ENCODE measurements around the gene PRPF40A. TPM values are rescaled to one million over a fixed set of nuclear protein-coding genes. Genes with fewer than 3 reads are reported as not detected.

Gene PRPF40A
- total and polyA plus RNA-seq, 2 of the 8 experiments (the other 6 are each of a cell fraction or from before 2014, with no cell fraction given) = 85.5 to 176 TPM

- Histone ChIP-seq H4K91ac (replicated peaks; ENCODE audit: insufficient read length, low read length) (no peak overlapping the region), H2BK20ac (ENCODE audit: low read length) (no peak overlapping the region), H4K20me1 (replicated peaks in 1 of 2; ENCODE audit: control insufficient read depth in 1 of 2, insufficient read depth in 2 of 2, low read length in 2 of 2) (no peaks in the 10 kb centered on the region), H4K8ac (ENCODE audit: extremely low read depth, insufficient read depth, low read length) (no peak overlapping the region), H2AFZ (ENCODE audit: low read length) (no peak overlapping the region), H3K23ac (ENCODE audit: insufficient read length) (no peak overlapping the region), H3K27ac (ENCODE audit: low read depth, low read length) (no peak overlapping the region), H2BK120ac (replicated peaks; ENCODE audit: low read depth, low read length) (no peak overlapping the region), H3K9ac (replicated peaks in 1 of 4; ENCODE audit: extremely low read depth in 1 of 4, low read depth in 3 of 4, low read length in 3 of 4) (no peak overlapping the region), H3K4ac (replicated peaks; ENCODE audit: insufficient read length, low read depth, low read length) (no peak overlapping the region), H3K56ac (replicated peaks; ENCODE audit: insufficient read length, low read depth, low read length) (no peak overlapping the region), H3K9me3 (ENCODE audit: insufficient read depth in 2 of 2, low read depth in 1 of 2, low read length in 1 of 2) (no peaks in the 10 kb centered on the region), H3K27me3 (replicated peaks in 1 of 4; ENCODE audit: control insufficient read depth in 3 of 4, extremely low read depth in 1 of 4, insufficient read depth in 3 of 4, low read length in 3 of 4) (no peaks in the 10 kb centered on the region), H3K79me2 (ENCODE audit: control insufficient read depth in 1 of 2, insufficient read depth in 2 of 2, low read length in 2 of 2) (no peaks in the 10 kb centered on the region), H2BK15ac (ENCODE audit: low read length) (no peak overlapping the region), H3K4me1 (replicated peaks in 1 of 4; ENCODE audit: control insufficient read depth in 3 of 4, insufficient read depth in 4 of 4, low read length in 3 of 4) (no peaks in the 10 kb centered on the region), H2BK12ac (ENCODE audit: low read depth, low read length) (no peak overlapping the region), H3K4me3 (ENCODE audit: extremely low read depth in 1 of 4, insufficient read depth in 2 of 4, low read depth in 3 of 4, low read length in 4 of 4) (no peak overlapping the region), H3K4me2 (ENCODE audit: insufficient read depth in 1 of 2, low read depth in 2 of 2, low read length in 2 of 2) (no peak overlapping the region), H2AK5ac (ENCODE audit: low read depth, low read length) (no peak overlapping the region), H3K18ac (ENCODE audit: extremely low read depth, low read length) (no peak overlapping the region), H3K23me2 (ENCODE audit: low read depth, low read length) (no peaks in the 10 kb centered on the region), H3K36me3 (ENCODE audit: control insufficient read depth in 2 of 4, insufficient read depth in 4 of 4, low read length in 3 of 4) (peaks cover 14 to 55% (median 32%) of the 10 kb centered on the region in 4 experiments), H3K79me1 (ENCODE audit: low read depth, low read length) (no peaks in the 10 kb centered on the region; the same call in 1 of the 2 replicates), H4K5ac (ENCODE audit: insufficient read length, low read depth, low read length) (no peak overlapping the region), H2BK5ac (ENCODE audit: low read depth, low read length) (no peak overlapping the region), H3K14ac (ENCODE audit: insufficient read length) (no peak overlapping the region)
- WGBS, 2 experiments (ENCODE audit: extremely low coverage in 1 of 2, insufficient coverage in 1 of 2, insufficient read length in 1 of 2, insufficient replicate concordance in 2 of 2, low coverage in 1 of 2, low lambda C conversion rate in 2 of 2, missing lambda C conversion rate in 1 of 2) = 87% methylated on average over 2 of the region's 2 CpGs; no CpG with 5 or more reads in 1 of the 2 experiments
- POLR2A ChIA-PET (ENCODE audit: partially characterized antibody) = interaction anchor here (1.9 kb wide), 1 partner anchor 9 kb away, joined by 7 read pairs; no protein-coding TSS in a partner anchor
- CTCF ChIA-PET (ENCODE audit: partially characterized antibody) = interaction anchor here (0.9 kb wide), 2 partner anchors 9 to 601 kb away, joined by 3 to 5 read pairs; no protein-coding TSS in a partner anchor
- FAIRE-seq (no peak), DNase-seq (ENCODE audit: low read depth in 1 of 2, low spot score in 2 of 2) (no peak)
- no peak for TF ChIP-seq TCF12 (IDR thresholded peaks at IDR 0.05; ENCODE audit: low read depth, low read length)
- no peak for TF ChIP-seq CBX8 (IDR thresholded peaks at IDR 0.05; ENCODE audit: borderline replicate concordance, low read depth, low read length)
- TF ChIP-seq EGR1 (IDR thresholded peaks at IDR 0.05; ENCODE audit: borderline replicate concordance, low read depth, low read length) = no peak
- no peak for TF ChIP-seq CBX5 (IDR thresholded peaks at IDR 0.05; ENCODE audit: low read depth, low read length)
- no peak for TF ChIP-seq RAD21 (IDR thresholded peaks at IDR 0.05 in 1 of 2, conservative IDR thresholded peaks at IDR 0.05 in 1 of 2; ENCODE audit: low read depth in 2 of 2, low read length in 2 of 2)
- TF ChIP-seq YY1 (IDR thresholded peaks at IDR 0.05; ENCODE audit: low read depth, low read length) = no peak
- TF ChIP-seq HDAC2 (IDR thresholded peaks at IDR 0.05; ENCODE audit: borderline replicate concordance in 1 of 2, low read depth in 2 of 2, low read length in 2 of 2) = no peak
- no peak for TF ChIP-seq TAF1 (IDR thresholded peaks at IDR 0.05; ENCODE audit: low read depth, low read length)
- TF ChIP-seq SUZ12 (IDR thresholded peaks at IDR 0.05; ENCODE audit: low read length) = no peak
- no peak for TF ChIP-seq RBBP5 (IDR thresholded peaks at IDR 0.05; ENCODE audit: borderline replicate concordance, low read depth, low read length)
- TF ChIP-seq SRF (IDR thresholded peaks at IDR 0.05; ENCODE audit: low read depth, low read length) = no peak
- TF ChIP-seq FOSL1 (IDR thresholded peaks at IDR 0.05; ENCODE audit: insufficient read depth, low read depth, low read length) = no peak
- no peak for TF ChIP-seq SP2 (IDR thresholded peaks at IDR 0.05; ENCODE audit: low read length)
- no peak for TF ChIP-seq SP1 (IDR thresholded peaks at IDR 0.05; ENCODE audit: low read depth, low read length)
- TF ChIP-seq KDM1A (IDR thresholded peaks at IDR 0.05; ENCODE audit: borderline replicate concordance, low read length) = no peak
Observed at GRCh38 chr2:152638056-152638455, 79.2 kb downstream of the PRPF40A start.

All from H1 (cell line).